Stimulated activated CD8-positive, alpha-beta memory T cell treated with anti-CD3 and anti-CD28 coated beads, Interleukin-7, amount 100 ng/mL, for 48 hours (primary cell): Measurements from ENCODE around the gene EPHA8.

Experiments used
- DNase-seq, 2 donors: peaks; one replicate each; pipeline ENCODE4 v3.0.0-alpha.2; 2020; ENCODE audit warnings: low read depth in 1 of 2; ENCODE audit errors: extremely low read depth in 1 of 2

EPHA8 gene

DNA sequence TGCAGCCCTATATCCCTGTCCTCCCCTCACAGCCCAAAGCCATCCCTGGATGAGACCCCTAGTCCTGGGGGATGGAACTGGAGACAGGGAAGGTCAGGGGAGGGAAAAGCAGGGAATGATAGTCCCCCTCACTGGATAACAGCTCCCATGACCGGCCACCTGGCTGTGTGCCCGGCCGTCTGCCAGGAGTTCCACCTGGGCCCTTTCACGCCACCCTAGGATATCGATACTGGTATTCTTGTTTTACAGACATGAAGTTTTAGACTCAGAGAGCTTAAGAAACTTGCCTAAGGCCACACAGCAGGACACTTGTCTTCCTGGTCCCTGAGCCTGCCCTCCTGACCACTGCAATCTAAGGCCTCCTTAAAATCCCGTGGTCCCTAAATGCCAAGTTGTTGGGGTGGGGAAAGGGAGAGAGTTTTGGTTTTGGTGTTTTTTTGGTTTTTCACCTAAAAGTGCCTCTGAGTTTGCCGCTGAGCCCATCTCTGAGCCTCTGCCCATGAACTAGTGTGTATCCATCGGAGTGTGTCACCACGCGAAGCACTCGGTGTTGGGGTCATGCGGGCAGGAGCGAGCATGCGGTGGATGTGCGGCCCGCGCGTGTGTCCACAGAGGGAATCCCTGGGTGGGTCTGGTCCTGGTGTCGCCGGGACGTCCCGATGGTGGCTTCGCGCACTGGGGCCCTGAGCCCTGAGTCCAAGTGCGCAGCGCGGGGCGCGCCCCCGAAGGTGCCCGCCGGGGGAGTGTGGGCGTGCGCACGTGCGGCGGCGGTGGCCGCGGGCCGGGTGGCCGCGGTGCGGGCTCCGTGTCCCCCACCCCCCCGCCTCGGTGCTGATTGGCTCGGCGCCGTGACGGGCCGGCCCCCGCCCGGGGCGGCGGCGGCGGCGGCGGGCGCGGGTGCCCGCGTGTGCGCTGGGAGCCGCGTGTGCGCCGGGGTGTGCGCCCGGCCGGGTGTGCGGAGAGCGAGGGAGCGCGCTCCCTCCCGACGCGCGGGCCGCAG is at the start of gene EPHA8:
TSS of gene EPHA8 (plus strand) at position 906 of the 1,000 bp plus-strand sequence. CDS start 147 bp downstream, outside the sequence.
- no peak for DNase-seq

DNA sequence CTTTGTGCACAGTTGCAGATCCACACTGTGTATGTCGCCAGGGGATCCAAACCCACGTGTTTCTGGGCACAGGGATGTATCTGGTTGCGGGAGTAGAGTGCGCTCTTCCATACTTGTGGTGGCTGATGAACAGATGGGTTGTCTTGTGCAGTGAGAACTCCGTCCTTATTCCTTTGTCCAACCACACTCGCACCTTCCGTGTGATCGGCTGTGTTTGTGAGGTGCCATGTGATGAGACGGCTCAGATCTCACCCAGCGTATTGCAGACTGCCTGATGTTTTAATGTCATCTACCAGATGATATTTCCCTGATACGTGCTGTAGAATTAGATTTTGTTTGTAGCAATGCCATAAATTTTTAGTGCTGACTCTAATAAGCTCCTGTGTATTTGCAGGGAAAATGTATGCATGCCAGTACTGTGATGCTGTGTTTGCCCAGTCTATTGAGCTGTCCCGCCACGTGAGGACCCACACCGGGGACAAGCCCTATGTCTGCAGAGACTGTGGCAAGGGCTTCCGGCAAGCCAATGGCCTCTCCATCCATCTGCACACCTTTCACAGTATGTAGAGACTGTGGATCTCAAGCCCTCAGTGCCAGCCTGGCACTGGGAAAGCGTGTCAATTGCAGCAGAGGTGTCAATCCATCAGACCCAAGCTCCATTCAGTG is 46.2 kb upstream of the EPHA8 start:
- DNase-seq, result no peak

DNA sequence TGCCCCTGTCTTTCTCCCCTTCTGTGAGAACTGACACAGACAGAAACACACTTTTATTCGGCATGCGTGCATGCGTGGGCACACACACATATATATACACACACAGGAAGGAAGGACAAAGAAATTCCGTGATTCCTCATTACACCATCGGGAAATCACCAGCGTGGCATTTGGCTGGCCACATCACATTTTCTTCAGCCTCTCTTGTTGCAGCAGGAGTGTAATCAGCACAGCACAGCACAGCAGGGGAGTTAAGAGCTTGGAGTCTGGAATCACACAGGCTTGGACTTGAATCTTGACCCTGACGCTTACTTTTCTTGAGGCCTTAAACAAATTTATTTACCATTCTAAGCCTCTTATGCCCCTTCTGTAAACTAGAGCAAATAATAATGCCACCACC is 45.3 kb upstream of the EPHA8 start:
- DNase-seq, result no peak

DNA sequence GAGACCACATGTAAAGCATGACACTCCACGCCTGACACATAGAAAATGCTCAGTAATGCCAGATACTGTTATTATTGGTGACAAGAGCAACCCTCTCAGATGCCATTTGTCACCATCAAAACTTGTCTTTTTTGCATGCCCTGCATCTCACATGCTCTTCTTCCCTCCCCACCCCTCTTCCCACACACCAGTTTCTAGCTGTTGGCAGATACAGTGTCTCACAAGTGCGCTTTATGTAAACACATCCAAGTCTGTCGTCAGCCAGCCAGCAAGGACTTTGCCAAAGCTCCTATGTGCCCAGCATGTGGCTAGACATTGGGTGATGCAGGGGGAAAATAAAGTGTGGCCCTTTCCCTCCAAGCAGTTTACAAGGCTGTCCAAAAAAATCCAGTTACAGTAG is 44.9 kb upstream of the EPHA8 start:
- DNase-seq, result no peak

DNA sequence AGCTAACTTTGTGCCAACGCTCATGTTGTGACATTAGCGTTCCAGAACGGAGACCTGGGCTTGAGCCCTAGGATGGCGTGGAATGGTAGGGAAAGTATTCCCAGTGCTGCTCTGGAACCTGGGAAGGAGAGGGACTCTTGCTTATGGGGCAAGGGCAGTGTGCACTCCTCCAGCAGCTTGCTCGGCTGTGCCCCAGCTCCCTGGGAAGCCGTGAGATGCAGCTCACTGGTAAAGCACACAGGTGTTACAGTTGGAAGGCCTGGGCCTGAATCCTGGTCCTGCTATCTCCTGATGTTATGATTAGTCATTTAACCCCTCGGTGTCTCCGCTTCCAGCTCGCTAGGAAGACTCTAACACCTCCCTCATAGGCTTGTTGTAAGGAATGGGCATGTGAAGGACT is 42.4 kb upstream of the EPHA8 start:
- DNase-seq, result no peak

DNA sequence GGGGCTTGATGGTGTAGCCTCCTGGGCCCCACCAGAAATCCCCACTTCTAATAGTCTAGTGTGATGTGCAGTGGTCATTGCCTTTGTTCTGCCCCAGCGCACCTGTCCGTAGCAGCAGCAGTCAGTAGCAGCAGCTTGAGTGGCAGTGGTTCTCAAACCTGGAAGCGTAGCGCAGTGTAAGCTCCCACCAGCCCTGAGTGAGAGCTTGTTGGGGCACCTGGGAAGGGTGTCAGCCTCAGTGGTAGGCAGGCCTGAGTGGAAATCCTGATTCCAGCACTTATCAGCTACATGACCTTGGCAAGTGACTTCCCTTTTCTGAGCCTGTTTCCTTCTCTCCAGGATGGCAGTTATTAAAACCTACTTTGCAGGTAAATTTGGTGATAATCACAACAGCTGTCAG is 41.6 kb upstream of the EPHA8 start:
- no peak for DNase-seq

DNA sequence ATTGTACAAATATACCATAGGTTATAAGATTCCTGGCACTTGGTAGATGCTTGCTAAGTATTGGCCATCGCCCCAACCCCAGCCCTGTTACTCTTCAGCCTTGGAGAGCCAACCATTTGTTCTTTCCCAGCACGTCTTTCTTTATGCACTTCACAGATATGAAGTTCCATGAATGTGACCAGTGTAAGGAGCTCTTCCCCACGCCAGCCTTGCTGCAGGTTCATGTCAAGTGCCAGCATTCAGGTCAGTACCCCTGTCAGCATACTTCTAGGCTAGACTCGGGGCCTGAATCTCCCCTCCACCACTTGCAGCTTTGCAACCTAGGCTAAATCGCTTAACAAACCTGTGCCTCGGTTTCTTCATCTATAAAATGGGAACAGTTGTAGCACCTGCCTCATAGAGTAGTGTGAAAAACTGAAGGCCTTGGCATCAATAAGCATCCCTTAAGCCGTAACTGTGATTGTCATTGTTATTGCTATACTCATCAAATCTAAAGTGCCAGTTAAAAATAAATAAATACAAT is 41.0 kb upstream of the EPHA8 start:
- DNase-seq, result no peak

DNA sequence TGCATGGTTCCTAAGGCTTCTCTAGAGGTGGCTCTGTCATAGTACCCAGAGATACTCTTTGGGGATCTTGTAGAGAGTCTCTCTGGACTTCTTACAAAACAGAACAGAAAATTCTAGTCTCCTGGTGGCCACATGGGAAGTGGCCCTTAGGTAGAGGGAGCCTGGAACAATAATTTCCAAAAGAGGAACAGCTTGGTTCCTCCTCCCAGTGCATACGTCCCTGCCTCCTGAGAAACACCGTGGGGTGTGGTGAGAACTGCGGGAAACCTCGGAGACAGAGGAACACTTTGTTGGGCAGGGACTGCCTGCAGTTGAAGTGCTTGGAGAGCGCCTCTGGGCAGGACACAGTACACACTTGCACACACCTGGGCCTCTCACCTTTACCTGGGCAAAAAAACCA is 38.8 kb upstream of the EPHA8 start:
- no peak for DNase-seq

DNA sequence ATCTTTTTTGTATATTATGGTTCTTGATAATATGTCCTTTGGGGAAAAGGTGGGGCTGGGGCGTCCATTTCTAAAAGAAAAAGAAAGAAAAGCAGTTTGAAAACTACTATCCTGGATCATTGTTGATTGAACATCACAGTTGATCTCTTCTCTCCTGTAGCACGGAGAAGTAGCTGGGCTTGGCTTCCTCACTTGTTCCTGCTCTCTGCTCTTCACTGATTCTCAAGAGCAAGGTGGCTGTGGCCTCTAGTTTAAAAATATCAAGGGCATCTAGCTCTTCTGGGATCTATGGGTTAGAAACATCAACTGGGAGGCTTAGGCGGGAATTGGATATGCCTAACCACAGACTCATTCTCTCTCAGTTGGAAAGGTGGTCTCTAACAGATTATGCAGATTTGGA is 38.1 kb upstream of the EPHA8 start:
- DNase-seq, result no peak

DNA sequence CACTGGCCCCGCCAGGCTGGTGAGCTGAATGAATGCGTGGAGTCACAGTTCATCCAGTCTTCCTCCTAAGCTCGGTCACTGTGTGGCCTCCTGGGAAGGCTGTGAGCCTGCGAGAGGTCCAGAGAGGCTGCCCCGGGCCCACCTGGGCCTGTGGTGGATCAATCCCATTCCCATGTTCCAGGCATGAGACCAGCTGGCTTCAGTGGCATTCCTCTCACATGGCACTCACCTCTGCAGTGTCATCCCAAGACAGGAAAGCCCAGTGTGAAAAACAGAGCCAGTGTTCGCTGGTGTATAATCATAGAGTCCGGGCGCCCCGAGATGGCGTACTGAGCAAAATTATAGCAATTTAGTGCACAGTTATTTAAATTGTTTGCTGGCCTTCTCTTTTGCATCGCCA is 37.6 kb upstream of the EPHA8 start:
- DNase-seq, result no peak

DNA sequence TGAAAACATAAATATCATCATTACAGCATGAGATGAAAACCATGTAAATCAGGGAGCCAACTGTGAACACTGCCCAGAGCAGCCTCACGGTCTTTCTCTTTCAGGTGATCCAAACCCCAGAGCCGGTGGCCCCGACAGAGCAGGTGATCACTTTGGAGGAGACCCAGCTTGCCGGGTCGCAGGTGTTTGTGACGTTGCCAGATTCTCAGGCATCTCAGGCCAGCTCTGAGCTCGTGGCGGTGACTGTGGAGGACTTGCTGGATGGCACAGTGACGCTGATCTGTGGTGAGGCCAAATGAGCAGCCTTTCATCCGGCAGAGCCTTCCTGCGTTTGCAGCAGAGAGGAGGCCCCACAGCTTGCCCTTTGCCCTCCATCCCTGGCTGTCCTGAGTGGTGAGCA is 37.2 kb upstream of the EPHA8 start:
- no peak for DNase-seq

DNA sequence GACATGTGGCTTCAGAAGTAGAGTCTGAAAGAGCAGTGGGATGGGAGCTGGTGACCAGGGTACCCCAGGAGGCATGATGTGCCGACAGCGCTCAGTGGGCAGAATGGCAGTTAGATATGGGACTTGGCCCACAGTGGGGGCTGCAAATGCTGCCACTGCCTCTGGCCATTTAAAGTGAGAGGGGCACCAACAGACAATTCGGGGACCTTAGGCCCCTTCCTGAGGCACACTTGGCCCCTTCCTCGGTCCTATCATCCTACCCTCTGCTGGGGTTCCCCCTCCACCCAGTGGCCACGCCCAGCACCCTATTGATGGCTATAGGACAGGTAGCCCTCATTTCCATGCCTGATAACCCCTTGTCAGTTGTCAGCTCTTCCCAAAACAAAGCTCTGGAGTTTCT is 36.6 kb upstream of the EPHA8 start:
- DNase-seq, result no peak

DNA sequence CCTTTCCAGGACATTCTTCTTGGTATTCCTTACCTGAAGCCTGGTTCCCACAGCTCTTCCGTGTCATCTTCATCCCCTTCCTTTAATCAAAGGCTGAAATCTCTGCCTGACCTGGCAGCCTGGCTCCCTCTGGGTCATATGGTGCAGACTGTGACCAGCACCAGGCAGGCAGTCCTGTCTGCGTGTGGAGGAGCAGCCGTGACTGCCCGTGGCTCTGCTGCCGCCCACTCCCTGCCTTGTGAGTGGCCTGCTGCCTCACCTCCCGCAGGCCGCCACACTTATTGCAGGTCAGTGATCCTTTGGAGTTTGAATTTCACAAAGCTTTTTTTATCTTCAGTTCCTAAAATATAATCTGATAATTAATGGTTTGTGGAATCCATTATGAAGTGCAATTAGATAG is 36.2 kb upstream of the EPHA8 start:
- no peak for DNase-seq

DNA sequence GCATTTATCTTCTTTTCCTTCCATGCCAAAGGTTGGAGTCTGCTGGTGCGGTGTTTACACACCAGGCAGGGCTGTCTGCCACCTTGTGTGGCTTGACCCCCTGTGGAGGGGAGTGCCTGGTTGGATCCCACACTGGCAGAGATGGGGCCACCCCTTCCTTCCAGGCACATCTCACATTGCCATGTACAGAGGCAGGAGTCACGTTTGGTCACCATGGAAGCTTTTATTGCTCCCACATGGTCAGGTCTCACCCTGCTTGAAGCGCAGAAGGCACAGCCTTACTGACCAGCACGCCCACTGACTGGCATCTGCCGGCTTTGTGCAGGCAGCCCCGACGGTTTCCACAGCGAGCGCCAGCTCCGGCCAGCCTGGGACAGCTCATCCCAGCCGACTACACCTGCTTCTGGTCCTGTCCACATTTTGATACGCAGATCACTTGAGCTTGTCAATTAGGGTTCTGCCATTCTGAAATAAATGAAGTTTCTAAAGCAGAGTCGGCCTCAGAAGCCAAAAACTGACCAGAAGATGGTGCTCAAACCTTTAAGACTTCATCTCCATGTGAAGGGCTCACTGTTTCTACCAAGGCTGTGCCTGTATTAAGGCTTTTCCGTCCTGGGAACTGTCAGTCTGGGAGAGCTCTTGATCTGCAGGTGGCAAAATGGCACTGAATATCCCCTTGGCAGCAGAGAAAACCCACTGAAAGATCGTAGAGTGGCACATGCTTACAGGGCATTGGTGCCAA is 35.6 kb upstream of the EPHA8 start:
- no peak for DNase-seq

DNA sequence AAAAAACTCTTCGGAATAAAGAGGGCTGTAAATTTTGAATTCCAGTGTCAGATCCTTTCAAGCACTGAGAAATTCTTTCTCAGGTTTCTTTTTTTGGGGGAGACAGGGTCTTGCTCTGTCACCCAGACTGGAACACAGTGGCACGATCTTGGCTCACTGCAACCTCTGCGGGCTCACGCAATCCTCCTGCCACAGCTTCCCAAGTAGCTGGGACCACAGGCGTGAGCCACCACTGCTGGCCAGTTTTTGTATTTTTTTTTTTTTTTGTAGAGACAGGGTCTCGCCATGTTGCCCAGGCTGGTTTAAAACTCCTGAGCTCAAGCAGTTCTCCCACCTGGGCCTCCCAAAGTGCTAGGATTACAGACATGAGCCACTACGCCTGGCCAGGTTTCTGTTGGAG is 34.8 kb upstream of the EPHA8 start:
- DNase-seq, result no peak

DNA sequence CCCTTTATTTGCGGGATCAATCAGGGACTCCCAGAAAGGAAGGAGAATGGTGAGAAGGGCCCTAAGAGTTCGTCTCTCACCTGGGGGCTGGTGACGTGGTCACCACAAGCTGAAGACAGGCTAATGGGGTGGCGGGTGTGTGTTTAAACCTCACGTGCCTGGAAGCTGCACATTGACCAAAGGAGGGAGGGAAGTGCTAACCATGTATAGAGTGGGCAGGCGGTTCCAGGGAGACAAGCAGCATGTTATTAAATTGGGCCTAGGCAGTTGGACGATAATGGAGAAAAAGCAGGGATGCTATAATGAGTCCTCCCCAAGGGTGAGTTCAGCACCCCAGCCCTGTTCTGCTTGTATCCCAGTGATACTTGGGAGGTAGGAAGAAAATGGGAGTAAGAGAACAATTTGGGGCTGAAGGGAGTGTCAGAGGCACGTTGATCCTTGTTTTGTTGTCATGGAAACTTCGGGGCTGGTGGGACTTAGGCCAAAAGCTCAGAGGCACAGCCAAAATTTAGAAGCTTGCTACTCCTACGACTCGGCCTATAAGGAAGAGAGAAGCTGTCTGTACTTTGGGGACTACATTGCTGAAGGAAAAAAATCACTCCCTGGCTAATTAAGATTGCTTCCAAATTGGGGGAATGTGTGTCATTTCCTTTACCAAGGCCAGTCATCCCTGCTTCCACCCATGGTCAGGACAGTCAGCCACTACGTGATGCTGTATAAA is 33.2 kb upstream of the EPHA8 start:
- no peak for DNase-seq

DNA sequence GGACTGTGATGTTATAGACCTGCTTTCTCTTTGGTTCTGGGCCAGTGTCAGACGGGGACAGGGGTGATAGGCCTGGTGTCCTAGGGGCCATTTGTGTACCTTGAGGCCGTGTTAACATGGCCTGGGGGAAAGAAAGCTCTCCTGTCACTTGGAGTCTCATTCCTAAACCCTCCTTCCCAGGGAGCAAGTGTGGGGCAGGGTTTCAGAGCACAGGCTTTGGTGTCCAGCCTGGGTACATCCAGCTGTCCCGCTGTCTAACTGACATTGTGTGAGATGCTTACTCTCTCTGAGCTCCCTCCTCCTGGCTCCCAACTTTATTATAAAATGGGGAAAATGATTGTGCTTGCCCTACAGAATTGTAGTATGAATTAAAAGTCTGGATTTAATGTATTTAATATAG is 32.6 kb upstream of the EPHA8 start:
- no peak for DNase-seq

DNA sequence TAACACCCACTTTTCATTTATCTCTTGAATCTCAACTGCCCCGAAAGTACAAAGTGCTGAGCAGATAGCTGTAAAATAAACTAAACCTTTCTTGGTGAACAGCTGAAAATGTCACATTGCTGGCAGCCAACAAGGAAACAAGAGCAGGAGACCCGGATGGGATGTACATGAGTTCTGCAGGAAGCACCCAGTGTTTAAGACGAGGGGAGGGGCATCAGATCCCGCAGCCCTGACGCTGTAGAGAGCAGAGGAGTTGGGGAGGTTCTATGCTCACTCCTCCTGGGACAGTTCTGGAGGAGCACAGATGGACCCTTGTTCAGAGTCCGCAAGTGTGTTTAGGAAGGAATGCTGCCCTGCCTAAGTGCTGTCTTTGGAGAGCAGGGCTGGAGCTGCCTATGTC is 32.0 kb upstream of the EPHA8 start:
- no peak for DNase-seq

DNA sequence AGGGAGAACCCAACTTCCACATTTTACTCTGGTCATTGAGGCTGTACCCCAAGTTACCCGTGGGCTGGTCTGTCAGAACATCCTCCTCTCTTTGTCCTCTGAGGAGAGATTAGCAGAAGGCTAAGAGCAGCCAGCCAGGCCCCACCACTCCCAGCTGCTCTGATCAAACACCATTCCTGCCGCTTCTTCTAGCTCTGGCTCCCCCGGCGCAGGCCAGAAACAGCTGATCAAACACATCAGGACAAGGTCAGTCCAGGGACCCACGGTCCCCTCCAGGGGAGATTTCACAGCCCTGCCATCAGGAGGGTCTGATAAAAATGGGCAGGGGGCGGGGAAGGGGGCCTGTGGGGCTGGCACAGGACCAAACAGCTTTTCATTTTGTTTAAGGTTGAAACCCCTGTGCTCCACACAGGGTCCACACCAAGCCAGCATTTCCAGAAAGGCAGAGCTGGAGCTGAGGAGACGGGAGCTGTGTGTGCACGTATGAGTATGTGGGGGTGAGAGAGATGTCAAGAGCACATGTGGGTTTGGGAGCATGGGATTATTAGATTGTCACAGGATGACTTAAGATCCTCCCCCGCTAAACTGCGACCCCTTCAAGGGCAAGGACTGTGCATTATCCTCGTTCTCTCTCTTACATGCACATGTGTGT is 29.9 kb upstream of the EPHA8 start:
- no peak for DNase-seq

DNA sequence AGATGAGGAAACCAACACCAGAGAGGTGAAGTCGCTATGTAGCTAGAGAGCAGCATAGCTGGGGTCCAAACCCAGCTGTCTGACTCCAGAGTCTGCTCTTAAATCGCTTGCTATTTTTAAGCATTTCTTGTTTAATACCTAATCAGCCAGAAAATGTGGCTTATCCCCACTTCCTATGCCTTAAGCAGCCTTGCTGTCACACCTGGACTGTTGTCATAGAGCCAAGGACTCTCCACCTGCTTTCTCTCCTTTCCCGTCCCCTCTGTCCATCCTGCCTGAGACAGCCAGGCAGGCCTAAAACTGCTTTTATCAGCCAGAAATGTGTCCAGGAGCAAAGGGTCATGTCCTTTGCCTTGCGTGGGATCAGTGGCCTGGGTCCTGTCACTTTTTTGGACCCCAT is 28.3 kb upstream of the EPHA8 start:
- DNase-seq, result no peak
